Neural progenitor cell (in vitro differentiated cells): ENCODE data around the gene GABRB1.

ENCODE experiments used
- EZH2 ChIP-seq: fragments of 200-600 bp; sonication (generic); IDR thresholded peaks from 2 replicates; pipeline ENCODE4 v1.6.1; 2017; ENCODE audit warnings: antibody characterized with exemption, mild to moderate bottlenecking, moderate library complexity
- TF ChIP-seq, protein P1 (sequence below): fragments of 200-600 bp; sonication (generic); IDR thresholded peaks from 2 replicates; pipeline ENCODE4 v1.5.1; 2017; ENCODE audit warnings: antibody characterized with exemption, mild to moderate bottlenecking

GRCh38 chr4:47221721-47222120 is 190.4 kb downstream of the GABRB1 start:
- TF ChIP-seq, protein P1, sequence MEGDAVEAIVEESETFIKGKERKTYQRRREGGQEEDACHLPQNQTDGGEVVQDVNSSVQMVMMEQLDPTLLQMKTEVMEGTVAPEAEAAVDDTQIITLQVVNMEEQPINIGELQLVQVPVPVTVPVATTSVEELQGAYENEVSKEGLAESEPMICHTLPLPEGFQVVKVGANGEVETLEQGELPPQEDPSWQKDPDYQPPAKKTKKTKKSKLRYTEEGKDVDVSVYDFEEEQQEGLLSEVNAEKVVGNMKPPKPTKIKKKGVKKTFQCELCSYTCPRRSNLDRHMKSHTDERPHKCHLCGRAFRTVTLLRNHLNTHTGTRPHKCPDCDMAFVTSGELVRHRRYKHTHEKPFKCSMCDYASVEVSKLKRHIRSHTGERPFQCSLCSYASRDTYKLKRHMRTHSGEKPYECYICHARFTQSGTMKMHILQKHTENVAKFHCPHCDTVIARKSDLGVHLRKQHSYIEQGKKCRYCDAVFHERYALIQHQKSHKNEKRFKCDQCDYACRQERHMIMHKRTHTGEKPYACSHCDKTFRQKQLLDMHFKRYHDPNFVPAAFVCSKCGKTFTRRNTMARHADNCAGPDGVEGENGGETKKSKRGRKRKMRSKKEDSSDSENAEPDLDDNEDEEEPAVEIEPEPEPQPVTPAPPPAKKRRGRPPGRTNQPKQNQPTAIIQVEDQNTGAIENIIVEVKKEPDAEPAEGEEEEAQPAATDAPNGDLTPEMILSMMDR = no peak
- no peak for TF ChIP-seq EZH2
